Measurements from ENCODE around the gene VPS4B. TPM values are rescaled to one million over a fixed set of nuclear protein-coding genes. Genes with fewer than 3 reads are reported as not detected.

VPS4B gene
- total RNA-seq = 57.0 and 62.8 TPM in 2 replicates

DNA sequence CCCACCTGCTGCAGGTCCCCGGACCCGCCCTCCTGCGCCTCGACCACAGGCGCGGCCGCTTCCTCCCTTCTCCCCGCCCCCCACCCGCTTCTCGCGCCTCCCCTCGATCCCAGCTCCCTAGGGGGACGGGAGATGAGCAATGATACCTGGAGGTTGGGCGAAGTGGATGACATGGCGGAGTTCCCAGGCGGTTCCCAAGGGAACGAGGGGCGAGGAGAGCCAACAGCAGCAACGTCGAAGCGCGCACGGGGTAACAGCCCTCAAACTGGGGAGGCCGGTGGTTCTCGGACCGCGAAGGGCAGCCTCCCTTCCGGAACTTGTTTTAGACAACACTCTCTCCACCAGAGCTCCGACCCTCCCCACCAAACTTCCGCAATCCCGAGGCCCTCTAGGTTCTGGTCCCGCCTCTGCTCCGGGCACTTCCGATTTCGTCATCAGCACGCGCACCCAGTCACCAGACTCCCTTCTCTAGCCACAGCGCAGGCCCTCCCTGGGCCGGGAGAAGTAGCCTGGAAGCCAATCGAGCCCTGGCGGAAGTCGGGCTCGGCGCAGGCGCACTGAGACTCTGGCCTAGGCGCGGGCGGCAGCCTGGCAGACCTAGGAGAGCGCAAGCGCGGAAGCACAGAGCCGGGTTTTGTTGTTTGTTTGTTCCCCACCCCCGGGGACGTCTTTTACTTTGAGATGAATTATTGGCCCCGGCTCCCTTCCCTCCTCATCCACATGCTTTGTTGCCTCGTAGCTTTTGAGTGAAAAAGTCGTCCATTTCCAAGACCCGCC is at the start of gene VPS4B:
VPS4B (minus strand) TSS at position 390 of the 777 bp plus-strand sequence; CDS start at position 173, 217 bp downstream.

DNA sequence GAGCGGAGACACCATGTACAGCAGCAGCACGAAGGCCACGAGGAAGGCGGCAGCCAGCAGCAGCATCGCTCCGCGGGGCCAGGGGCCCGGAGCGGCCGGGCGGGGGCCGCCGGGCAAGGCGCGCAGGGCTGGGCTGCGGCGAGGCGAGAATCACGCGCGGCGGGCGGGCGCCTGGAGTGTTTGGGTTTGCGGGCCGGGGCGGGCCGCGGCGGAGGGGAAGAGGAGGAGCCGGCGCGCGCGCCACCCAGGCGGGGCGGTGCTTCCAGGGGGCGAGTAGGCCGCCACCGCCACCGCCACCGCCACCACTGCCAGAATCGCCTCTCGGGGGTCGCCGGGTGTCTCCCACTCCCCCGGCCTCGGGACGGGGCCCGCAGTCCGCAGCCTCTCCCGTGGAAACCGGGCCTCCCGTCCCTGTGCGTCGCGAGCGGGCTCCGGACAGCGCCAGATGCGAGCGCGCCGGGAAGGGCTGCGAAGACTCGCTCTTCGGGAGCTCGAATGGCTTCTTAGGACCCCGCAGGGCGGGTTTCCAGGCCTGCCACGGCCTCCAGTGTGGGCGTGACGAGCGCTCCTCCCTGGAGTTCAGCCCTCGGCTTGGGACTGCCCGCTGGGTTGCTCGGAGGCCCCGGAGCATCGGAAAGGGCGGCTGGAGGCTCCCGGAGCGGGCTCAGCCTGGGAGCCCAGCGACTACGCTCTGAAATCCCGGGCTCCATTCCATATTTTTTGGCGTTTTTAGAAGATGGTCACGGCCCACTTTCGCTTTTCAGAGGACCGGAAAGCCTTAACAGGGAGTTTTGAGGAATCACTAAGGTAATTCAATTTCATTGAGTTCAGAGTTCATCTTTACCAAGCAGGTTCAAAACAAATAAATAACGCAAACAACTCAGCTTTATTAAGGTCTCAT is 55.0 kb downstream of the VPS4B start, which contains the start of gene KDSR:
KDSR (minus strand) TSS at position 154 of the 901 bp plus-strand sequence; CDS start at position 66, 88 bp downstream.

Other genes starting within 250 kb of the VPS4B start
- 0.78 and 2.7 TPM in 2 replicates for gene BCL2, start 102.7 kb downstream of the VPS4B start, total RNA-seq
- gene KDSR, start 55.3 kb downstream of the VPS4B start, total RNA-seq = 29.1 and 55.3 TPM in 2 replicates
- gene SERPINB5, start 54.5 kb upstream of the VPS4B start, total RNA-seq = 462 and 675 TPM in 2 replicates
- 0.28 TPM in 1 of 2 replicates, not detected in the other for gene SERPINB12, start 119.9 kb upstream of the VPS4B start, total RNA-seq
- 44.9 and 63.0 TPM in 2 replicates for gene SERPINB13, start 164.9 kb upstream of the VPS4B start, total RNA-seq
- gene SERPINB4, start 221.8 kb upstream of the VPS4B start, total RNA-seq = 4.0 and 5.0 TPM in 2 replicates
- 149 and 212 TPM in 2 replicates for gene SERPINB3, start 239.4 kb upstream of the VPS4B start, total RNA-seq

Data from airway epithelial cell (primary cell).